Hepatocyte (in vitro differentiated cells): Measurements from ENCODE around the gene PIK3C2B. TPM values are rescaled to one million over a fixed set of nuclear protein-coding genes. Genes with fewer than 3 reads are reported as not detected.
A peak's percentile ranks its signal among the peaks of the same experiment; 100 is the strongest.

Source experiments
- DNase-seq: peaks from one replicate; pipeline ENCODE4 v3.0.0-alpha.2; 2016; ENCODE audit warnings: low spot score
- H2AFZ ChIP-seq: fragments of 200-600 bp; sonication (generic); 2 replicates; pipeline ENCODE4 v1.6.0; 2016; ENCODE audit warnings: antibody characterized with exemption, mild to moderate bottlenecking
- H3K27ac ChIP-seq: fragments of 200-600 bp; sonication (generic); 2 replicates; pipeline ENCODE4 v1.5.1; 2016; ENCODE audit warnings: mild to moderate bottlenecking
- H3K27me3 ChIP-seq: fragments of 200-600 bp; sonication (generic); 2 replicates; pipeline ENCODE4 v1.6.1; 2016
- H3K36me3 ChIP-seq: fragments of 200-600 bp; sonication (generic); replicated peaks from 2 replicates; pipeline ENCODE4 v1.5.1; 2016; ENCODE audit warnings: low read depth; ENCODE audit not compliant: insufficient read depth
- H3K4me1 ChIP-seq: fragments of 200-600 bp; sonication (generic); 2 replicates; pipeline ENCODE4 v1.5.1; 2016; ENCODE audit warnings: mild to moderate bottlenecking, moderate library complexity; ENCODE audit not compliant: insufficient read depth
- H3K4me2 ChIP-seq: fragments of 200-600 bp; sonication (generic); 2 replicates; pipeline ENCODE4 v1.6.0; 2016
- H3K4me3 ChIP-seq: fragments of 200-600 bp; sonication (generic); 2 replicates; pipeline ENCODE4 v1.5.1; 2016; ENCODE audit warnings: mild to moderate bottlenecking
- H3K79me2 ChIP-seq: fragments of 200-600 bp; sonication (generic); 2 replicates; pipeline ENCODE4 v1.6.0; 2017; ENCODE audit warnings: mild to moderate bottlenecking
- H3K9me2 ChIP-seq: fragments of 200-600 bp; sonication (generic); replicated peaks from 2 replicates; pipeline ENCODE4 v1.6.0; 2017; ENCODE audit warnings: mild to moderate bottlenecking; ENCODE audit not compliant: insufficient read depth
- H3K9me3 ChIP-seq: fragments of 200-600 bp; sonication (generic); 2 replicates; pipeline ENCODE4 v1.5.1; 2016; ENCODE audit warnings: low read depth, mild to moderate bottlenecking
- H4K20me1 ChIP-seq: fragments of 200-600 bp; sonication (generic); 2 replicates; pipeline ENCODE4 v1.6.0; 2016; ENCODE audit warnings: mild to moderate bottlenecking; ENCODE audit not compliant: insufficient read depth, poor library complexity, severe bottlenecking
- CTCF ChIP-seq: fragments of 200-600 bp; sonication (generic); IDR thresholded peaks from 2 replicates; pipeline ENCODE4 v1.5.1; 2016; ENCODE audit warnings: antibody characterized with exemption, mild to moderate bottlenecking; ENCODE audit not compliant: poor library complexity
- EZH2 ChIP-seq: fragments of 200-600 bp; sonication (generic); IDR thresholded peaks from 2 replicates; pipeline ENCODE4 v1.6.1; 2016; ENCODE audit warnings: antibody characterized with exemption, mild to moderate bottlenecking, borderline replicate concordance
- EZH2phosphoT487 ChIP-seq: fragments of 200-600 bp; sonication (generic); IDR thresholded peaks from one replicate; pipeline ENCODE4 v1.6.1; 2018; ENCODE audit warnings: antibody characterized with exemption, mild to moderate bottlenecking, low read depth, moderate library complexity; ENCODE audit not compliant: unreplicated experiment, severe bottlenecking
- WGBS: methylation state at CpG from one replicate; pipeline ENCODE4 v1.1.6; 2016; ENCODE audit warnings: low lambda C conversion rate; ENCODE audit errors: missing lambda C conversion rate; 5-methylcytosine and 5-hydroxymethylcytosine counted together
- polyA plus RNA-seq: library from polyadenylated mRNA; unstranded; fragments of >200 nt; fragmentation: Nextera tagmentation; extraction: Ambion mirVana; gene quantifications from 2 replicates; pipeline ENCODE4 v1.2.1, GENCODE V29; 2016
- total RNA-seq: library from RNA; depleted of rRNA; stranded (reverse); fragments of >200 nt; gene quantifications from 2 replicates; pipeline ENCODE4 v1.2.3, GENCODE V29; 2014

The PIK3C2B gene
- total and polyA plus RNA-seq, 2 experiments from 2014 or later = 18.8 to 26.0 TPM

GRCh38 chr1:204478172-204478899, 16.3 kb downstream of the PIK3C2B start:
- no peak for DNase-seq
- H3K27ac ChIP-seq = no peak overlapping the region
- H3K36me3 ChIP-seq = no peaks in the 10 kb centered on the region
- H3K4me2 ChIP-seq = no peak overlapping the region
- no peaks in the 10 kb centered on the region for H3K9me2 ChIP-seq
- peaks cover 59% of the 10 kb centered on the region for H4K20me1 ChIP-seq
- peak; percentile 2 for TF ChIP-seq CTCF
- no peak for TF ChIP-seq EZH2
- H3K27me3 ChIP-seq = no peaks in the 10 kb centered on the region
- H3K4me1 ChIP-seq = peaks cover 4% of the 10 kb centered on the region
- no peak overlapping the region for H2AFZ ChIP-seq
- H3K9me3 ChIP-seq = no peaks in the 10 kb centered on the region
- 79% methylated on average over 7 of the region's 7 CpGs for WGBS
- H3K79me2 ChIP-seq = peaks cover 99% of the 10 kb centered on the region
- no peak overlapping the region for H3K4me3 ChIP-seq

GRCh38 chr1:204477036-204477740, 17.4 kb downstream of the PIK3C2B start:
- Histone ChIP-seq H3K4me2 (no peak overlapping the region), H4K20me1 (peaks cover 55% of the 10 kb centered on the region), H3K79me2 (peaks cover 97% of the 10 kb centered on the region), H3K27ac (no peak overlapping the region), H2AFZ (no peak overlapping the region), H3K36me3 (no peaks in the 10 kb centered on the region), H3K9me3 (no peaks in the 10 kb centered on the region), H3K4me1 (peaks cover 4% of the 10 kb centered on the region), H3K9me2 (no peaks in the 10 kb centered on the region), H3K27me3 (no peaks in the 10 kb centered on the region), H3K4me3 (no peak overlapping the region)
- DNase-seq = no peak
- 88% methylated on average over 5 of the region's 5 CpGs for WGBS
- no peak for TF ChIP-seq CTCF
- no peak for TF ChIP-seq EZH2
- no peak for TF ChIP-seq EZH2phosphoT487

- H3K27ac ChIP-seq = no peak overlapping the region
- no peaks in the 10 kb centered on the region for H3K9me2 ChIP-seq
- no peak overlapping the region for H2AFZ ChIP-seq
- H4K20me1 ChIP-seq = peaks cover 50% of the 10 kb centered on the region
- 85% methylated on average over 5 of the region's 5 CpGs for WGBS
- H3K27me3 ChIP-seq = no peaks in the 10 kb centered on the region
- TF ChIP-seq EZH2phosphoT487 (no peak), EZH2 (no peak), CTCF (no peak)
- H3K4me1 ChIP-seq = peaks cover 4% of the 10 kb centered on the region
- no peaks in the 10 kb centered on the region for H3K9me3 ChIP-seq
- no peaks in the 10 kb centered on the region for H3K36me3 ChIP-seq
- no peak overlapping the region for H3K4me3 ChIP-seq
- DNase-seq = no peak
- H3K79me2 ChIP-seq = peaks cover 91% of the 10 kb centered on the region
- H3K4me2 ChIP-seq = no peak overlapping the region
Measured at GRCh38 chr1:204476563-204476962, 18.0 kb downstream of the PIK3C2B start.
